NCI-H1417 treated with DMSO at 0.1 percent for 48 hours (cell line): Measurements from ENCODE around the gene GBF1.

Source experiments
- DNase-seq: peaks from one replicate; lab custom pipeline; 2025; lab: John Stamatoyannopoulos, UW

The GBF1 gene

DNA sequence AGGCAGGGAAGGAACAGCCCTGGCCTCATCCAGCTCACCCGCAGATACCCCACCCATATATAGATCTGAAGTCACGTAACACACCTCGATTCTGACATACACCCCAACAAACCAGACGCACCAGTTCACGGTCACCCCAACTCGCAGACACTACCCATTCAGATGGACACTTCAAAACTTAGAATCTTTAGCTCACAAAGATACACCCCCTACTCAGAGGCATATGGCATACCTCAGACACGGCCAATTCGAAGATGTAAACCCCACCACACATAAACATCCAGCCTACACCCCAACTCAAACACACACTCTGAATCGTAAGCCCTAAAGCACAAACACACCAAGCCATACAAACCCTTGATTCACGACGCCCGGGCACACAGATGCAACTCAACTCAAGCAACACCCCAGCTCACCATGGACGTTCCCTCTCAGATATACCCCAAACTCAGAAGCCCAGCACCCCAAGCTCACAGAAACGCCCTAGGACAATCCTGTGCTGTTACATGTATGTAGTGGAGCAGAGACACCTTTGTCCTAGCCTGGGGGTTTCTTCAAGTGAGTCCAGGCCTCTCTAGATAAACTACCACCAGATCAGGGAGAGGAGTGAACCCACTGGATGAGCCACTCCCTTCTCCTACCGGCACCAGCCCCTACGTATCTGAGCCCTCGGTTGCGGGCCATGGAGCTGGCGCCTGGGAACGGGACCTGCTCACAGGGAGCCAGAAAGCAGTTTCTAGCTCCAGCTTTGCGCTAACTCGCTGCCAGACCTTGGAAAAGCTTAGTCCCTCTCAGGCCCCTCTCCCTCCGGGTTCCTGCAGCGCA, 164.5 kb downstream of the GBF1 start:
- DNase-seq: no peak

- DNase-seq: no peak
These were observed 165.2 kb downstream of the GBF1 start for GRCh38 chr10:102410429-102411073.

DNA sequence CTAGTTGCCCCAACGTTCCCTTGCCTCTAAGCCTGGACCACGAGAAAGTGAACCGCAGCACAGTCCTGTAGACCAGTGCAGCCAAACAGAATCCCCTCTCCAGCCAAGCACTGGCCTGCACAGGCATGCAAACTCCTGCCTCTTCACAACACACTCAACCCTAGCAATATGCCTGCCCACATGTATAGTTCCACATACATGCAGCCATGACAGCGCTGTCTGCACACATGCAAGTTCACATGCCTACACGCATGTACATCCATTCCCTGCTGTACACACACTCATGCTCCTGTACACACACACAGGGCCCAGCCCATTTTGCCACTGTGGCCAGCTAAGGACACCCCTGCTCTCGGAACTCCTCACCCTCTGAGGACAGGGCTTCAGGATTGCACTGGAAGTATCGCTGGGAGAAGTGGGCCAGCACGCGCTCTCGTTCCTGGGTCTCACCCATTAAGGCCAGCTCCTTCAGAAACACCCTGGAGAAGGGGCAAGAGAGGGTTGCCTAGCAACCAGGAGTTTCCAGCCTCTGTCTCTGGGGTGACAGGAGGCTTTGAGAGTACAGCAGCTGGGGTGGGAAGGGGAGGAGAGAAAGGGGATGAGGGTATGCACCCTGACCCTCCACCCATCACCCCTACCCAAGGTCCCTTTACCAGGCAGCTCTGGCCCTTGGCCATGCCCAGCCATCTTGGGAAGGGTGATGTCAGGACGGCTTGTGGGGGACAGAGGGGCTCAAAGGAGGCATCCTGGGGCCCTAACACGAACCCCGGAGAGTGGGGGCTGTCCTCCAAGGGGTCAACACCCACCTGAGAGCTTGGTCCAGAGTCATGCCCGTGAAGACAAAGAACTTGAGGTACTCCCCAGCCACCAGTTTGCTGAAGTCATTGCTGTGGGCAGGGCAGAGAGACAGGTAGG, 166.3 kb downstream of the GBF1 start:
- DNase-seq: no peak

GRCh38 chr10:102412293-102412692, 167.0 kb downstream of the GBF1 start:
- no peak for DNase-seq

DNA sequence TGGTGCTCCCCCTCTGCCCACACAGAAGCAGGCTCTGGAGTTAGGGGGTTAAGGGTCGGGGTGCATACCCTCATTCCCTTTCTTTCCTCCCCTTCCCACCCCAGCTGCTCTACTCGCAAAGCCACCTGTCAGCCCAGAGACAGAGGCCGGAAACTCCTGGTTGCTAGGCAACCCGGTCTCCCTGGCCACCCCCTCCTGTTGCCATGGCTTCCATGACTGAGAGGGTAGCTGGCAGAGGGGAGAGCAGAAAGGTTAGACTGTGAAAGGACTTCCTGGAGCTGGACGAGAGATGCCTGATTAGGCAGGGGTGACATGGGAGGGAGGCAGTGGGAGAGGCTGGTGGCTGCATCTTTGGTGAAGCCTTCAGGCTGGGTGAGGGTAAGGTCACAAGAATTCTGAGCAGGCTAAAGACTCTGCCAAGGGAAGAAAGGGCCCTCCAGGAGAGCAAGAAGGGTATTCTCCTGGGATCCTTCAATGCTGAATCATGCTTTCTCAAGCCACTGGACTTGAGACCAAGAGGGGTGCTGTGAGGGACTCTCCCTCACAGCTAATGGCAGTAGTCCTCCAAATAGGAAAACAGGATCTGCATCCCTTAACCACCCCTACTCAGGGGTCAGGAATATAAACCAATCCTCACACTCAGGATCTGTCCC, 167.8 kb downstream of the GBF1 start:
- peak; percentile 37 for DNase-seq

GRCh38 chr10:102413806-102414561, 168.7 kb downstream of the GBF1 start:
- no peak for DNase-seq

- DNase-seq: no peak
These were observed 169.4 kb downstream of the GBF1 start for GRCh38 chr10:102414749-102415148.

GRCh38 chr10:102416283-102416682, 171.0 kb downstream of the GBF1 start:
- DNase-seq: no peak

DNA sequence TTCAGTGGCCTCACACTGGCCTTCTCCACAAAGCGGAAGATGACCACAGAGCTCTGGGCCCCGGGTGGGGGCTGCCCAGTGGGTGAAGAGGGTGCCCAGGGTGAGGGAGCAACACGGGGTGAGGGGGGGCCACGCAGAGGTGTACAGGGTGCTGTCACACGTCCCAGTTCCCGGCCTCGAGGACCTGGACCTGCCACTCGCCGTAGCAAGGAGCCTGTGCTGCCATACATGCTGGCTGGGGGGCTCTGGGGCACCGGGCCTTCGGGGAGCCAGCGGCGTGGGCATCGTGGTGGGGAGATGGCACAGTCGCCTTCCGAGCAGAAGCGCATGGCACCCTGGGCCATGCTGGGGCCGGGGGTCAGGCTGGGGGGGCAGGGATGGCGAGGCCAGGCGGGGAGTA, 171.4 kb downstream of the GBF1 start:
- no peak for DNase-seq

- DNase-seq: no peak
These were observed 173.4 kb downstream of the GBF1 start, which contains the start of gene PSD for GRCh38 chr10:102418622-102419268. Gene PSD, minus strand, starts transcription at chr10:102418785. Its CDS starts 1,747 bp downstream, at chr10:102417038.

- DNase-seq: no peak
These were observed 174.2 kb downstream of the GBF1 start for GRCh38 chr10:102419269-102420180.

GRCh38 chr10:102420181-102420713, 174.9 kb downstream of the GBF1 start:
- no peak for DNase-seq

DNA sequence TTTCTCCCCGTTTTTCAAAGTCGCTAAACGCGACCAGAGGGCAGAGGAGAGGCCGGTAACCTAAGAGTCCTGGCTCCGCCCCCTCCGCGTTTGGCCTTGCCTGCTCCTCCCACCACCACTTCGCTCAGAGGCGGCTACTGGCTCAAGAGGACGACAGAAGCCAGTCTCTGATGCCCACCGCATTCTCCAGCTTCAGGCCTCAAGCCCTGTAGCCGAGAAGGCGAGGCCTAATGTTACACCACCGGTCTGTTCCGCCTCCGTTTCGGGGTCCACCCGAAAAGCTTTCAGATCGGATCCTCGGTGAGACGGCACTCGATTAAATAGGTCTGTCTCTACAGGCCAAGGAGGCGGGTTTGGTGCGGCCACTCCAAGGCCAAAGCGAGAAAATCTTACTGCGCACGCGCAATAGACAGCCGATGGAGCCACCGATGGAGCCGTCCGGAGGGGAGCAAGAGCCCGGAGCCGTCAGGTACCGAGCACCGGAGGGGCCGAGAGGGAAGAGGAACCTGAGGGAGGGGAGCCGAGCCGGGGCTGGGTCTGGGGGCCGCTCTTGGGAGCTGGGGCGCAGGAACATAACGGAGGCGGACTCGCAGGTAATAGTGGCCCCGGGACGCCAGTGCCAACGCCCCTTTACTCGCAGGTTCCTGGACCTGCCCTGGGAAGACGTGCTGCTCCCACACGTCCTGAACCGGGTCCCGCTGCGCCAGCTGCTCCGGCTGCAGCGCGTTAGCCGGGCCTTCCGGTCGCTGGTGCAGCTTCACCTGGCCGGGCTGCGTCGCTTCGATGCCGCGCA, 175.6 kb downstream of the GBF1 start, which contains the start of gene FBXL15:
Gene FBXL15 (plus strand): TSS at position 123 of the 793 bp plus-strand sequence. CDS start 294 bp downstream, at position 417.
- peak; percentile 73 for DNase-seq

- DNase-seq: no peak
These were observed 176.1 kb downstream of the GBF1 start for GRCh38 chr10:102421507-102421756.

DNA sequence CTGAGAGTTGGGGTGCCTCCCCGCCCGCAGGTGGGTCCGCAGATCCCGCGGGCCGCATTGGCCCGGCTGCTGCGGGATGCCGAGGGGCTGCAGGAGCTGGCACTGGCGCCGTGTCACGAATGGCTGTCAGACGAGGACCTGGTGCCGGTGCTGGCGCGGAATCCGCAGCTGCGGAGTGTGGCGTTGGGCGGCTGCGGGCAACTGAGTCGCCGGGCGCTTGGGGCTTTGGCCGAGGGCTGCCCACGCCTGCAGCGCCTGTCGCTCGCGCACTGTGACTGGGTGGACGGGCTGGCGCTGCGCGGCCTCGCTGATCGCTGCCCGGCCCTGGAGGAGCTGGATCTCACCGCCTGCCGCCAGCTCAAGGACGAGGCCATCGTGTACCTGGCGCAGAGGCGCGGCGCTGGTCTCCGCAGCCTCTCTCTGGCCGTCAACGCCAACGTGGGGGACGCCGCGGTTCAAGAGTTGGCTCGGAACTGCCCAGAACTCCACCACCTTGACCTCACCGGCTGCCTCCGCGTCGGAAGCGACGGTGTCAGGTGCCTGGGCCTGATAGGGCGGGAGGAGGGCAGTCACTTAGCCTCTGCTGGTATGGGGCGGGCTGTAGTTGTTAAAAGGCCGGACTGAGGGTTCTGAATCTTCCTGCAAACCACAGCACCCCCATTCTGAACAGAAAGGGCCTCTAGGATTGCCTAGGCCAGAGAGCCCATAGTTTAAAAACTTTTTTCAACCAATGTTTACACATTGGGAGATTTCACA, 176.6 kb downstream of the GBF1 start:
- no peak for DNase-seq

DNA sequence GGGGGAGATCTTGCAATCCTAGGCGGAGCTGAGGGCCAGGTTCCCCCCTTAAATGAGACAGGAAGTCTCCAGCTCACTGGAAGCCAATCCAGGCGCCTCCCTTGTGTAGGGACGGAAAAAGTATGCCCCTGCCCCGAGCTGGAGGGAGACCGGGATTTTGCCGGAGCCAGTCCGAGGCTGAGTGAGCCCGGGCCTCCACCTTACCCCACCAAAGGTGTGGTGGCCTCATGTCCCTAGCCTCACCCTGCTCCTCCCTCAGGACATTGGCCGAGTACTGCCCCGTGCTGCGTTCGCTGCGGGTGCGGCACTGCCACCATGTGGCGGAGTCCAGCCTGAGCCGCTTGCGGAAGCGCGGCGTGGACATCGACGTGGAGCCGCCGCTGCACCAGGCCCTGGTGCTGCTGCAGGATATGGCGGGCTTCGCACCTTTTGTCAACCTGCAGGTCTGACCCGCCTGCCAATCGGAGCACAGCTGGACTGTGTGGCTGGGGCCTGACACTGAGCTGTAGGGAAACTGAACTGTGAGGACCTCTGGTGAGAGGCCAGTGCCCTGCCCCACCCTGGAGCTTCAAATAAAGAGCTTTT, 177.3 kb downstream of the GBF1 start:
- DNase-seq: no peak

DNA sequence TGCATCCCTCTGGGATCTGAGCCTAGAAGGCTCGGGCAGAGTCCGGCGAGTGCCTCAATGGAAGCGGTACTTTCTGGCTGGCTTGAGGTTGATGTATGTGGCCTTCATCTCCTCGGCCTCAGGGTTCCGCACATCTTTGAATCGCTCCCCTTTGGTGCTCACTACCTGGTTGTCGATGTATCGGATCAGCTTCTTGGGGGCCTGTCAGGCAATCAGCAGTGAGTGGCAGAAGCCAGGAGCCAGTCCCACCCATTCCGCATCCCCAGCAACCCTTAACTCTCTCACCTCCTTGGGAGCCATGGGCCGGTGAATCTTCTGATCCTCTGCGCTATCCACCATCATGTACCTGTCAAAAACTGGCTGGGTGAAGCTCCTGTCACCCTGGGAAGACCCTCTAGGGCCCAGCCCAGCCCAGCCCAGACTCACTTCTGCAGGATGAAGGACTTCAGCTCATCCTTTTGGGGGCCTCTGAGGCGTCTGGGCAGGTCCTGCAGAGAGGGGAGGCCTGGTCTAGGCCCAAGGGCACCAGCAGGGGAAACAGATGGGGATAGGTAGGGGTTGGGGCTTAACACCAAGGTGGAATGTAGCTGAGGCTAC, 178.1 kb downstream of the GBF1 start:
- no peak for DNase-seq
